Measurements from ENCODE around the gene C1QTNF2.
A peak's percentile ranks its signal among the peaks of the same experiment; 100 is the strongest.
"Not testable (repeated sequence)": the region's sequence is repeated elsewhere in the genome, so short reads cannot be mapped to it uniquely, and the experiment has no call there.

The C1QTNF2 gene

DNA sequence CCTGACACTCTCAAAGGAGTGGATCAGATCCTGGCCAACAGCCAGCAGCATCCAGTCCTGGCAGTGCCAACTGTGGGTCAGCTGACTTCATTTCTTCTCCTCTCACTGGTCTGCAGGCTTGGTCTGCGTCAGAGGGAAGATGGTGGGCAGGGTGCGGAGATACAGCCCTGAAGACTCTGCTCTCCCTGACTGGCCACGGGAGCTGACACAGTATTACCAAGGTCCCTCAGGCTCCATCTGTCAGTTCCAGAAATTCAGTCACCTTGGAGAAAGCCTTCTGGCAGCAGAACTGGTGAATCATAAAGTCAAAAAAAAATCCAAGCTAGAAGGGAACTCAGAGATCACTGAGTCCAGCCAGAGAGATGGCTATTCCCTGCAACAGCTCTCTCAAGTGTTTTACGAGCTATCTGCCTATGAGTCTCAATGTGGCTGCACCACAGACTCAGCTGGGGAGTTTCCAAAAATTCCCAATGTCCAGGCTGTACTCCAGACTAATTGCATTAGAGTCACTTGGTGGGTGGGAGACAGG is 27.9 kb downstream of the C1QTNF2 start:
- TF ChIP-seq ZNF274 (IDR thresholded peaks at IDR 0.05; ENCODE audit: low read depth, low read length), result no peak

DNA sequence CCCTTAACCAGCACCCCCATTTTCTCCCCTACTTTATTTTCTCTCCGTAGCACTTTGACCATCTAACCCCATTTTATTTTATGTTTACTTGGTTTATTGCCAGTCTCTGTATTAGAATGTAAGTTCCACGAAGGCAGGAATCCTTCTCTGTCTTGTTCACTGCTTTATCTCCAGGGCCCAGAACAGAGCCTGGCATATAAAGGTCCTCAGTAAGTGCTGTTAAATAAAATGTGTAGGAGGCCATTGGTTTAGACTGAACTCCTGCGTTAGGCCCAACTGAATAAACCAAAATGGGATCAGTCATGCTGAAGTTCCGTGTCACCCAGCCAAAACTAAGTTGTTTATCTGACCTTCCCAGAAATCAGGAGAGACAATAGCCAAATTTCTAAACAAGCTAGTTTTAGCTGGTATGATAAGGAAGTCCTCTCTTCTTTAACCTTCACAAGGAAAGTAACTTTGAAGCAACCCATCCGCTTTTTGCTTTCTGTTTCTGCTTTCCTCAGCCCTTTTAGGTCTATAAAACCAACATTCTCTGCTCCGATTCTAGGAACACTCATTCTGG is 29.0 kb downstream of the C1QTNF2 start:
- H3K4me3 ChIP-seq (ENCODE audit: low read length), result no peak overlapping the region
- TF ChIP-seq ZNF274 (IDR thresholded peaks at IDR 0.05; ENCODE audit: low read depth, low read length), result no peak

More for the DNA sequence above, 27.9 kb downstream of the C1QTNF2 start:
- no peak overlapping the region for H3K4me3 ChIP-seq (ENCODE audit: low read length)

DNA sequence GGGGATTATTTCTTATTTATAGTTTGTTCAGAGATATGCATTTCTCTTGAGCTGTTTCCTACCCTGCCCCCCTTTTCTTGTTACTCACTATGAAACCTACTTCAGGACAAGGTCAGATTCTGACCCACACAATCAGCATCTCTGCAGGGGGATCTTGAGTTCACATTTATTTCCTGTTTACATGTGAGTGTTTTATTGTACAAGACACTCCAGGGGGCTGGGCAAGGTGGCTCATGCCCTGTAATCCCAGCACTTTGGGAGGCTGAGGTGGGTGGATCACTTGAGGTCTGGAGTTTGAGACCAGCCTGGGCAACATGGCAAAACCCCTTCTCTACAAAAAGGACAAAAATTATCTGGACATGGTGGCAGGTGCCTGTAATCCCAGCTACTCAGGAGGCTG is 29.9 kb downstream of the C1QTNF2 start:
- not testable (repeated sequence) for H3K4me3 ChIP-seq (ENCODE audit: low read length)

DNA sequence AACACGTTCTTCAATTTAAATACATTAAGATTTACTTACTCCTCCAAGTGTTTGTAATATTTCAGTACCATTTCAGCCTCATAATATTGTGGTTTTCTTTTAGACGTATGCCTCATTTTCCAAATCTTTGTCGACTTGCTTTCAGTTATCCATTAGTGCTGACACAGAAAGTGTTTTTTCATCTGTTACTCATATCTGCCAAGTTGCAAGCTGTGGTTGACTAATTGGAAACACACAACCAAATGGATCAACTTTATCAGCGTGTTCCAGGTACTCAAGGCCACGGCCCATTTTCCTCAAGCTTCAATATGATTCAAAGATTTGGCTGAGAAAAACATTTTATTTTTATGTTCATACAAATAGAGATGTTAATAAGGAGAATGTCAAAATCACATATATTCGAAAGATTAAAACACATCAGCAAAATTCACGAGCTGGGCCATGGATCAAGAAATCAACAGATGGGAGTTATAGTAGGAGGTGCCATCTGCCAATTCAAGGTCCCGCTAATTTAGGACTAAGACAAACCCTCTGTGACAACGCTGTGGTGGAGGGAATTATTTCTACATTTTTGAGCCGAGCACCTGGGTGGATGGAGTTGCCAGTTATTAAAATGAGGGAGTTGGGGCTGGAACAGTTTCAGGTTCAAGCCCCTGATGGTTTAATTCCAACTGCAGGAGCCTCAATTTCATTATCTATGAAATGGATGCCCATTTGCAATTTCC is 30.9 kb downstream of the C1QTNF2 start:
- H3K4me3 ChIP-seq (ENCODE audit: low read length), result no peak overlapping the region
- no peak for TF ChIP-seq ZNF274 (IDR thresholded peaks at IDR 0.05; ENCODE audit: low read depth, low read length)

DNA sequence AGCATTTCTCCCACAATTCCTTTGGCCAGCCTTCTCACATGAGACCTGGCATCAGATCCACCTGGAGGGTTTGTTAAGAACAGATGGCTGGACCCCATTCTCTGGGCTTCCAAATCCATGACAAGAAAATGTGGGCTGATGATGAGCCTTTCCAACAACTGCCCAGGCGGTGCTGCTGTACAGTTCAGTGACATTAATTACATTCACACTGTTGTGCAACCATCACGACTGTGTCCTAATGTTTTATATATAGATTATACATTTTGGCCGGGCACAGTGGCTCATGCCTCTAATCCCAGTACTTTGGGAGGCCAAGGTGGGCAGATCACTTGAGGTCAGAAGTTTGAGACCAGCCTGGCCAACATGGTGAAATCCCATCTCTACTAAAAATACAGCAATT is 35.7 kb downstream of the C1QTNF2 start:
- H3K4me3 ChIP-seq (ENCODE audit: low read length), result not testable (repeated sequence)

DNA sequence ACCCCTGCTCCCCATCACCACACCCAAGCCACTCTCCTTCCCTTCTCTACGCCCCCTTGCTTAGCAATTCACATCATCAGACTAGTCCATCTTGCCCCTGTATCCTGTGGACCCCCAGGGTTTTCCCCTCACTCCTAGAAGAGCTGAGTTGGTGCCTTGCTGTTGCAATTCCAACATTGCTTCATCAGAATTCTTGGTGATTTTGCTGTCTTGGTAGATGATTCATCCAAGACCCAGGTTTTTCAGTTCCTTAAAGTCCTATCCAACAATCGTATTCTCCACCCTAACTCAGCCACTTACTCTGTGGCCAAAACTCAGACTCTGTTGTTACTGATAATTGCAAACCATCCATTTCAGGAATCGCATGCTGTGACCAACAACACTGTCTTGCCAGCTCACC is 36.7 kb downstream of the C1QTNF2 start:
- TF ChIP-seq ZNF274 (IDR thresholded peaks at IDR 0.05; ENCODE audit: low read depth, low read length), result no peak
- no peak overlapping the region for H3K4me3 ChIP-seq (ENCODE audit: low read length)

DNA sequence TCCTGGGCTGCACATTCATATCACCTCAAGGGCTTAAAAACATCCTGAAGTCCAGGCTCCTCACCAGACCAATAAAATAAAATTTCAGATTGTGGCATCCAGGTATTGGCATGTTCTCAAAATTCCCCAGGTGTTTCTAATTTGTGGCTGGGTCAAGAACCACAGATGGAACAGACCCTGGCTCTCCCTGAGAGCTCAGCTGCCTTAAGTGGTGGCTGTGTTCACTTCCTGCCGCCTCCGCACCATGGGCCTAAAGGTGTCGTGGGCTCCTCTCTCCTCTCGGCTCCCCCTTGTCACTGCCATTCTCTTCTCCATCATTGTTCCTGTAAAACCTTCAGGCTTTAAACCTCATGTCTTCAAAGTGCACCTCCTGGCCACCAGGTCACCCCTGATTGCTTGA is 40.2 kb downstream of the C1QTNF2 start:
- no peak for TF ChIP-seq ZNF274 (IDR thresholded peaks at IDR 0.05; ENCODE audit: low read depth, low read length)
- H3K4me3 ChIP-seq (ENCODE audit: low read length), result no peak overlapping the region

DNA sequence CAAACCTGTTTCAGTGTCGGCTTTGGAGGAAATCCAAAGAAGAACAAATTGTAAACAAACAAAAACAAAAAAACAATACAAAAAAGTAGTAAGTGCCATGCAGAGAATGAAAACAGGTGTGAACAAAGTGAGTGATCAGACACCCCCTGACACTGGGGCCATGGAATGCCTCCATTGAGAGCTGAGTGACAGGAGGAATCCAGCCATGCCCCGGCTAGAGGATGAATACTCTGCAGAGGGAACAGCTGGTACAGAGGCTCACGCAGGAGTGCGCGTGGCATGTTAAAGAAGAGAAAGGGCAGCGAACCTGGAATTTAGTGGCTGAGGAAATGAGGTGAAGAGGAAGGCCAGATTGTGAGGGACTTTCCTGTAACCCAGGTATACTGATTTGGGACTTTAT is 42.6 kb downstream of the C1QTNF2 start:
- no peak for TF ChIP-seq ZNF274 (IDR thresholded peaks at IDR 0.05; ENCODE audit: low read depth, low read length)
- no peak overlapping the region for H3K4me3 ChIP-seq (ENCODE audit: low read length)

DNA sequence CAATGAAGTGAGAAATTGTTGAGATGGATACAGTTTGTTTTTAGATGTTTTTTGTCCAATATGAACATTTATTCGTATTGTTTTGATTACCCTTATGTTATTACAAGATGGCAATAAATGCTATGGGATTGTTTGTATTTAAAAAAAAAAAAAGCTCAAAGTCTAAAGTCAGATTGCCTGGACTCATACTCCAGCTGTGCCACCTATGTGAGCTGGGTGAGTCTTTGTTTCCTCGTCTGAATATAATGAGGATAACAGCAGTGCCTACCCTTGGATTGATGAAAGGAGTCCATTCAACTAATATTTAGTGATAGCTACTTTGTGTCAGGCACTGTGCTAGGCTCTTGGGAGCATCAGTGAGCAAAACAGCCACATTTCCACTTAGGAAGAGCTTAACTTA is 43.4 kb downstream of the C1QTNF2 start:
- no peak overlapping the region for H3K4me3 ChIP-seq (ENCODE audit: low read length)
- no peak for TF ChIP-seq ZNF274 (IDR thresholded peaks at IDR 0.05; ENCODE audit: low read depth, low read length)

DNA sequence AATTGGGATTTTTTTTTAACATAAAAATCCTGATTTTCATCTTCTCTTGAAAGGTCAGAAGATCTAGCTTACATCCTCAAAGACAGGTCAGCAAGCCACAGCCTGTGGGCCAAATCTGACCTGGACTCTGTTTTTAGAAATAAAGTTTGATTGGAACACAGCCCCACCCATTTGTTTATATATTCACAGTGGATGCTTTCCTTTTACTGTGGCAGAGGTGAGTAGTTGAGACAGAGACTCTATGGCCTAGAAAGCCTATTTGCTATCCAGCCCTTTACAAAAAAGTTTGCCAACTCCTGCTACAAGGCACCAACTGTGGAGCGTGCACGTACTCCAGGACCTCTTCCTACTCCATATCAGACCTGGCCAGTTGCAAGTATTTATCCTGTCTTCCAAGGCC is 44.7 kb downstream of the C1QTNF2 start:
- H3K4me3 ChIP-seq (ENCODE audit: low read length), result no peak overlapping the region
- no peak for TF ChIP-seq ZNF274 (IDR thresholded peaks at IDR 0.05; ENCODE audit: low read depth, low read length)

DNA sequence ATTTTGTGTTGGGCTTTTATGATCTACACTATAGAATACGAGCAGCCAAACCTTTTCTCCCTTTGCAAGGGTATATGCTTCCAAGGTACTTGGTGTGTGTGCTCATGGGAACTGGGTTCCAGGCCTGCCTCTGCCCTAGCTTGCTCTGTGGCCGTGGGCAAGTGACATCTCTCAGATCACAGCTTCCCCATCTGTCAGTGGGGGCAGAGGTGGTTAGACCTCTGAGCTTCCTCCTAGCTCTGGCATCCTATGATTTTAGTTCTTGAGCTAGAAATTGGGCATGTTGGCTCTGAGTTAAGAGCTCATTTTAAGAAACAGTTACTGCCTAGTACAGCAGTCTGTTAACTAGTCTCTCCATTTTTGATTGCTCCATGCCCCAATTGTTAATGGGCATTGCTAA is 45.5 kb downstream of the C1QTNF2 start:
- TF ChIP-seq ZNF274 (IDR thresholded peaks at IDR 0.05; ENCODE audit: low read depth, low read length), result no peak
- no peak overlapping the region for H3K4me3 ChIP-seq (ENCODE audit: low read length)

DNA sequence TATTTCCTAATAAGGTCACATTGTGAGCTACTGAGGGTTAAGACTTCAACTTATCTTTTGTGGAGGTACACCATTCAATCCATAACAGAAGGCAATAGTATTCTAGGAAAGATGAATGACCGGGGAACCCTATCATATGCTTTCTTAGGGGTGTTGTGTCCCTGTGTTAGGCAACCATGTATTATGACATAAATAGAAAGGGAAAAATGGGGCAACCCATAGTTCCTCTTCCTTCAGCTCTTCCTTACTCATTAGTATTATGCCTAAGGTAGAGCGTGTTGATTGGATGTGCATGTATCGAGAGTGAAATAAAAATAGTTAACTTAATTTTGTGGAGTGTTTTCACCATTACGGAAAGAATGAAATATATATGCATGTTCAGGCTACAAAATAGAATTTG is 52.0 kb downstream of the C1QTNF2 start:
- no peak for TF ChIP-seq ZNF274 (IDR thresholded peaks at IDR 0.05; ENCODE audit: low read depth, low read length)

DNA sequence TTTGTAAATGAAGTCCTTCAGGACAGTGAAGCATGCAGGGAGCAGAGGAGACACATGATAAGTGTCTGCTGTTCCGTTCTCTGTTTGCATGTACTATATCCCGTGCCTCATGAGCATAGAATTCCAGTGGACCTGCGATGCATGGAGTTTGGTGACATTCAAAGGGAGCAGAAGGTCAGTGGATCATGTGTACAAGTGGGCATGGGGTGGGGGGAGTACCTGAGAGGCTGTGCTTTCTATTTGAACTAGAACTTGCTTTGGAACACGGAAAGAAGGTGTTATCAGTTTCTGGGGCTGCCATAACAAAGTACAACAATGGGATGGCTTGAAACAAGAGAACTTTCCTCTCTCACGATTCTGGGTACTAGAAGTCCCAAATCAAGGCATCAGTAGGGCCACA is 53.0 kb downstream of the C1QTNF2 start:
- TF ChIP-seq ZNF274 (IDR thresholded peaks at IDR 0.05; ENCODE audit: low read depth, low read length), result no peak

More for the DNA sequence above, 52.0 kb downstream of the C1QTNF2 start:
- no peak overlapping the region for H3K4me3 ChIP-seq (ENCODE audit: low read length)

DNA sequence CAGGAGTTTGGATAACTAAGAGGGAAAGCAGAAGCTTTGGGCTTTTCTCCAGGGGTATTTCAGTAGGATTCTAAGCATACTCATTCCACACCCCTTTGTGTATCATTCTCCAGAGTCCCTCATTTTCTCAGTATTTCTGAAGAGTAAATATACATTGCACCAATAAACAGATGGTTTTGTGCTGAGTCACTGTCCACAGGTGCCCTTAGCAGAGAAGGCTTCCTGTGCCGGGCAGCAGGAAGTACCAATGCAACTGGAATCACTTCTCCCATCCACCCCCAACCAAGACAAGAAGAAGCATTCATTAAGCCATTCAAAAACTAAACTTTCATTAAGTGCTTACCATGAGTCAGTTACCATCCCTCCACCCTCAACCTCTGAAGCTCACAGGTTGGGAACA is 54.5 kb downstream of the C1QTNF2 start:
- TF ChIP-seq ZNF274 (IDR thresholded peaks at IDR 0.05; ENCODE audit: low read depth, low read length), result no peak
- H3K4me3 ChIP-seq (ENCODE audit: low read length), result no peak overlapping the region

More for the DNA sequence above, 53.0 kb downstream of the C1QTNF2 start:
- no peak overlapping the region for H3K4me3 ChIP-seq (ENCODE audit: low read length)

DNA sequence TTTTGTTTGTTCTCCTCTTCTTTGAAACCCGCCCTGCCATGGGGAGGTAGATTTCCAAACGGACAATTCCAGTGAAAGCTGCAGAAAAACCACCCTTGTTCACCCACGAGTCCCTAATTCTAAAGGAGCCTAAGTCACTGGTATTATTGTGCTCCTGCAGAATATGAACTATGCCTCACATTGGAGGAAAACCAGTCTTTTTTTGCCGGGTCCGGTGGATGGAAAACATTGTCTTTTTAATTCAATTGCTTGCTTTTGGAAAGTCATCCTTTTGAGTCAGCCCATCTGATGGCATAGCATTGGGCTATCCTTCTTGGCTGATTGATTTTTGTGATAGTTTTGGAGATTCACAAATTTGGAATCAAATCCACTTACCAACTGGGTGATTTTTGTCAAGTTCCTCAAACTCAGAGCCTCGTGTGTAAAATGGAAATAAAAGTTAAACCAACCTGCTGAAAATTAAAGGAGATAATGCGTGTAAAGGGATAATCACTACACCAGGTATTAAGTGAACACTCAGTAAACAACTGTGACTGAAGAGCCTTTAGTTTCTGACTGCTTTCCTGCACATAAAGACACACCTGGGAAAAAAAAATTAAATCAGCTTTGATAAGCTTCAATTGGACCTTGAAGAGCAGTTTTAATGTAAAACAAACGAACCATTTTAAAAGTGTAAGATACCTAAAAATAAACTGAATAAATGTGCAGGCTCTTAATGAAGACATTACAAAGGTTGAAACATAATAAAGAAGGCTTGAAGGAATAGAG is 57.3 kb downstream of the C1QTNF2 start:
- no peak for TF ChIP-seq ZNF274 (IDR thresholded peaks at IDR 0.05; ENCODE audit: low read depth, low read length)
- H3K4me3 ChIP-seq (ENCODE audit: low read length), result peak overlapping the region; percentile 45
